HL-60/S4 (cell line): ENCODE measurements around the gene CLPX.
"Not testable (repeated sequence)": the region's sequence is repeated elsewhere in the genome, so short reads cannot be mapped to it uniquely, and the experiment has no call there.

Experiments
- in situ Hi-C: fragments of 300-500 bp; cut with MboI; formaldehyde crosslinking; loops from 2 replicates; pipeline ENCODE4 v1.14.3; 2022; ENCODE audit warnings: low sequenced_read_pairs

The CLPX gene

DNA sequence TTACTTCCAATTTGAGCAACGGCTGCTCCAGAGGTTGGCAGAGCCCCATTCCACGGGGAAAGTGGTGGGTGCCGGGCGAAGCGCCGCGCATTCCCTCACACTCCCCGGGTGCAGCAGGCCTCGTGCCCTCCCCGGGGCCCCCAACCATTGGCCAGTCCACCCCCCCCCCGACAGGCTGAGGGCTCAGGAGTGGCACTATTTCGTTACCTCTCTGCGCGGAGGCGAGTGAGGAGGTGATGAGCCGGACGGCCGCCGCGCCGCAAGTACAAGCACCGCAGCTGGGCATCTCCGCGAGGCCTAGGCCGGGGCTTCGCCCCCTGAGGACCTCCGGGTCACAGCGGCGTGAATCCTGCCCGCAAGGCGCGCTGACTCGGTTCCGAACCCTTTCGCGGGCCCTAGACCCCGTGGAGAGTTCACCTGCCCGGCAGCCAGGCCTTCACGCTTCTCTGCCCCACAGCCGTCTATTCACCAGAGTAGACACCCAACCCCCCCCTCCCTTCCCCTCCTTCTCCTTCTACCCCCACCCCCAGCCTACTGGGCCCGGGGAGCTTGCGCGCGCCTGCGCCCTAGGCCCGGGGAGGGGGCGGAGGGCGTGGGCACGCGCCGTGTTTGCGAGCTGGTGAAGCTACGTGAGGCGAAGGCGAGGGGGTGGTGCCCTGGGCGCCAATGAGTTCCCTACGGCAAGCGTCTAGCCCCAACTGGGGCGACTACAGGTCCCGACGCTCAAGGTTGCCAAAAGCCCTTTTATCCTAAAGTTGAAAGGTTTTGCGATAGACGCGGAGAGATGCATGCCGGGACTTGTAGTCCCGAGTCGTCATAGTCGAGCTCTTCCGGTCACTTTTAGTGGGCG lies at the start of gene CLPX:
Gene CLPX (minus strand): TSS at position 475 of the 850 bp plus-strand sequence. CDS start 189 bp downstream, at position 286.
- in situ Hi-C loops, result loop anchor here (10.0 kb wide), 1 partner anchor 110 kb away; the partner anchor contains the start of gene RNU5A-1

DNA sequence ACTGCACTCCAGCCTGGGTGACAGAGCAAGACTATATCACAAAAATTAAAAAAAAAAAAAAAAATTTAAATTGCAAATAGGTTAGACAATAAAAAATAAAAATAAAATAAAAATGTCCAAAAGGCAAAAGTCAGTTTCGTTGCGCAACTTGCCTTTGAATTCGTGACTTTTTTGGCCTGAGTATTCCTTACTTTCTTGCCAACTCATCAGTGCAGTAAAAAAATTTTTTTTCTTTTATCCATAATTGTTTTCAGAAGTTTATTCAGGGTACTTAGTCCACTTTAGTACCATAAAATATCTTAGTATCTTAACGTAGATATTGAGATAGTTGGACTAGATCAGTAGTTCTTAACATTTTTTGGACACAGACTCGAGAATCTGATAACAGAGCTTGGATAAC lies 48.6 kb upstream of the CLPX start:
- in situ Hi-C loops, result no loop called here

DNA sequence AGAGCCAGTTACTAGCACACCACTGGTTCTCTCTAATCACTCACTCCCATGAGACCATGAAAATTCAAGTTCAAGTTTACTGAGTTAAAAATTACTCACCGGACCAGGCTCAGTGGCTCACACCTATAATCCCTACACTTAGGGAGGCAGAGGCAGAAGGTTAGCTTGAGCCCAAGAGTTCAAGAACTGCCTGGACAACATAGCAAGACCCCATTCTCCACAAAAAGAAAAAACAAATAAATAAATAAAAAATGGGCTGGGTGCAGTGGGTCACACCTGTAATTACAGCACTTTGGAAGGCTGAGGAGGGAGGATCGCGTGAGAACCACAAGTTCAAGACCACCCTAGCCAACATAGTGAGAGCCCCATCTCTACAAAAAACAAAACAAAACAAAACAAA lies 47.4 kb upstream of the CLPX start:
- in situ Hi-C loops, result no loop called here

DNA sequence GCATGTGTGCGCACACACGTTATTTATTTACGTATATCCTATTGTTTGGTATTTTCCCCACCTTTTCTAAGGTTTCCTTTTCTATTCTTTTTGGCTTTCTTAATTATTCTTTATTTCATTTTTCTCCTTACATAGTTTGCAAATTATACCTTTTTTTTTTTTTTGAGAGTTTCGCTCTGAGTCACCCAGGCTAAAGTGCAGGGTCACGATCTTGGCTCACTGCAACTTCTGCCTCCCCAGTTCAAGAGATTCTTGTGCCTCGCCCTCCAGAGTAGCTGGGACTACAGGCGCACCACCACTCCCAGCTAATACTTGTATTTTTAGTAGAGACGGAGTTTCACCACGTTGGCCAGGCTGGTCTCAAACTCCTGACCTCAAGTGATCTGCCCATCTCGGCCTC lies 46.2 kb upstream of the CLPX start:
- in situ Hi-C loops, result no loop called here

DNA sequence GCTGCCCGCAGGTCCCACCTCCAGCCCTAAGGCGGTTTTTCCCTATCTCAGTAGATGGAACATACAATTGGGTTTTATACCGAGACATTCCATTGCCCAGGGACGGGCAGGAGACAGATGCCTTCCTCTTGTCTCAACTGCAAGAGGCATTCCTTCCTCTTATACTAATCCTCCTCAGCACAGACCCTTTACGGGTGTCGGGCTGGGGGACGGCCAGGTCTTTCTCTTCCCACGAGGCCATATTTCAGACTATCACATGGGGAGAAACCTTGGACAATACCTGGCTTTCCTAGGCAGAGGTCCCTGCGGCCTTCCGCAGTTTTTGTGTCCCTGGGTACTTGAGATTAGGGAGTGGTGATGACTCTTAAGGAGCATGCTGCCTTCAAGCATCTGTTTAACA lies 41.8 kb upstream of the CLPX start:
- in situ Hi-C loops, result not testable (repeated sequence)

DNA sequence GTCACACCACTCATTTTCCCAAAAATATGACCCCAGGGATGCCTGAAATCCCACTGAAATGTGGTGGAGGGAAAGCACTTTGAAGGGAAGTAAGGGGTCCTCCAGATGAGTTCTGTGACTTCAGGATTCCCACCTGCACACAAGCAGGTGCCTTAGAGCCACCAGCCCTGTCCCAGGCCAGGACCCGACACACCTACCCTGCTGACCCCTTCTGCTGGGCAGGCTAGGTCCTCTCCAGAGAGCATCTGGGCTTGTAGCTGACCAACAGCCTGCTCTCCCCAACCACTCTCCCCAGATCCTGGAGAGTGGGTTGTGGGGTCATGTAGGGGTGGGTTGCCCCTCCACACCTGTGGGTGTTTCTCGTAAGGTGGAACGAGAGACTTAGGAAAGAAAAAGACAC lies 41.1 kb upstream of the CLPX start:
- in situ Hi-C loops, result no loop called here

DNA sequence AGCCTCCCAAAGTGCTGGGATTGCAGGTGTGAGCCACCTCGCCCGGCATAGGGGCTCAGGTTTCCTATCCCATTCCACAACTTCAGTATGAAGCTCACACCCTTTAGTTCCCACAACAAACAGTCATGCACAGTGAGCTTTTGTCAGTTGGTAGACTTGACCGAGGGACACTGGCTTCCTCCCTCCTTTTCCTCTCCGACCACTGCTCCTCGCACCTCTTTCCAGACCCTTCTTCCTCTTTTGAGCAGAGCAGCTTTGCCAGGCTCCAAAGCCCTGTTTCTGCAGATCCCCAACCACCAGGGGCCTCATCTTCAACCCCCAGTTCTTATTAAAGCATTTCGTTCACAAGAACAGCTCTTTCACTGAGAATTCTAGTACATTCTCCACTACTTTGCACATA lies 38.9 kb upstream of the CLPX start:
- in situ Hi-C loops, result no loop called here

DNA sequence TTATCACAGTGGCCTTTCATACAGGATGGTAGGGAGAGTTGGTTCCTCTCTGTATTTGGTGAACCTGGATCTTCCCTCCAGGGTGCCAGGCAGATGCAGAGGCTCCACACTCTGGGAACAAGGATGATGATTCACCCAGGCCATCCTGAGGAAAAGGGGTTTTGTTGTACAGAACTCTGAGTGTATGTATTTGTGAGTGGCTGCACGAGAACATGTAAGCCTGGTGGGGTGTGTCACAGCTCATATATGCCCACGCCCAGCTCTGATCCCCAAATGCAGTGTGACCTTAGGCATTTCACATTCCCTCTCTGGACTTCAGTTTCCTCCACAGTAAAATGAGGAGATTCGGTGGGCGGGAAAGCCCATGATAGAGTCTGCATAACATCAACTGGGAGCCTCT lies 37.7 kb upstream of the CLPX start:
- in situ Hi-C loops, result no loop called here

DNA sequence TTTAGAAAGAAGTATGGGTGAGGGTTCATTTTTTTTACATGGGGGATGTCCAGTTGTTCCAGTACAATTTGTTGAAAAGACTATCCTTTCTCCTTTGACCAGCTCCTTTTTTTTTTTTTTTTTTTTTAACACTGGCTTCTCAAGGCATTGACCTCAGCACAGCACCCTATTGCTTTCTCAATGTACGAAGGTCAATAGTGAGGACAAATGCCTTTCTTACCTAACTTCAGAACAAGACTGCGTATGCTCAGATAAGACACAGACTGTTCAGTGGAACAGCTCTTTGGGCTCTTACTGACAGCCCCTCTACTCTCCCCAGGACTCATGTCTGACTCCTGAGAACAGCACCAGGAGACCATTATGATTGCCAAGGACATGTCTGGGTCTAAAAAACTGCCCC lies 36.6 kb upstream of the CLPX start:
- in situ Hi-C loops, result no loop called here

DNA sequence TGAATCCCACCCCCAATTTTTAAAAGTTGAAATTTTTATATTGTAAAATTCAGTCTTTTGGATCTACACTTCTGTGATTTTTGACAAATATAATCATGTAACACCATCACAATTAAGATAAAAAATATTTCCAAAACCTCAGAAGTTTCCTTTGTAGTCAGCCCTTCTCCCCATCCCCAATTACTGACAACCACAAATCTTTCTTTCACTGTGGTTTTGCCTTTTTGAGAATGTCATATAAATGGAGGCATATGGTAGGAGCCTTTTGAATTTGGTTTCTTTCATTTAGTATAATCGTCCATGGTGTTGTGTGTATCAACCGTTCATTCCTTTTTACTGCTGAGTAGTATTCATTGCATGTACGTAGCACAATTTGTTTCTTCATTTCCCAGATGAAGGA lies 34.0 kb upstream of the CLPX start:
- in situ Hi-C loops, result no loop called here

DNA sequence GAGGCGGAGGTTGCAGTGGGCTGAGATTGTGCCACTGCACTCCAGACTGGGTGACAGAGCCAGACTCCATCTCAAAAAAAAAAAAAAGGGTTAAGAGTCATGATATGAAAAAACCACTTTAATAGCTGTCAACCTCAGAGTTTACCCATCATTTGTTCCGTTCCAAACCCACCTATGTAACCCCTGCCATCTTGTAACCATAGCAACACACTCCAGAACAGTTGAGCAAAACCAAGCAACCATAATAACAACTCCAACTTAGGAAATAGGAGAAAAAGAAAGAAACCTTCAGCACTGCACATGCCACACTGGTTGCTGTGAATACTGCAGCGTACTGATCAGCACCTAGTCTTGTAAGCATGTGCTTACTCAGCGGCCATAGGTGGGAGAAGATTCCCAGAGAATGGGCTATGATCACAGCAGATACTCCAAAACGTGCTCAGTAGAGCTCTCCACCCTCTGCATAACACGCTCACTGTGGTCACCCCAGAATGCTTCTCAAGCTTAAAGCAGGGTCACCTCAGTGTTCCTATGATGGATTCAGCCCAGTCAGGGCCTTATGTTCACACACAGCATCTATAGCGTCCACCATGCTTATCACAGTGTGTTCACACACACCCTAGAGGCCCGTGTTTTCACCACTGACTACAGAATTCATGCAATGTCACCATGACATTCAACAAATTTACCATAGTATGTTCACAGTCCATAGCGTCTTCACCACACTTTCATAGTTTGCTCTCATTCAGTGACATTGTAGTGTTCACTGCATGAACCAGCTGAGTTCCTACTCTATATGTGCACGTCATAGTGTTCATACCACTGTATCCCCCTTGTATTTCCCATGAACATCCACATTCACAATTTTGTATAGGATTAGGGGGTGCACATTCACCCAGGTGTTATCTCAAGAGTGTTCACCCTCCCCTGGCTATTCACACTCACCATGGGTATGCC lies 32.7 kb upstream of the CLPX start:
- in situ Hi-C loops, result no loop called here

DNA sequence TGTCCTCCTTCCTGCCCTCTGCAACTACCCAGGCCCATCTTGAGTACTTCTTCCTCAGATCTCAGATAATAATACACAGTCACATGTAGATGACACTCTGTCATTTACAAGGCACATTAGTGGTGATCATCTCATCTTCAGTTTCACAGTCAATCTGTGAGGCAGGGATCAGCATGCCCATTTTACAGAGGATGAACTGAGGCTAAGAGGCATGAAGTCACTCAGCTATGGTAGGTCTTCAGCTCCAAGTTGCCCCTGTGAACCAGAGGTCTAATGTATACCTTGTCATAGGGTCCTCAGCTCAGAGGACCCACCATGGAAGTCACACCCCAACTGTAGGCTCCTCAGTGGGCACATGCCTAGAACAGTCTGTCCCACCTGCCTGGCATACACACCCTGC lies 30.4 kb upstream of the CLPX start:
- in situ Hi-C loops, result no loop called here

DNA sequence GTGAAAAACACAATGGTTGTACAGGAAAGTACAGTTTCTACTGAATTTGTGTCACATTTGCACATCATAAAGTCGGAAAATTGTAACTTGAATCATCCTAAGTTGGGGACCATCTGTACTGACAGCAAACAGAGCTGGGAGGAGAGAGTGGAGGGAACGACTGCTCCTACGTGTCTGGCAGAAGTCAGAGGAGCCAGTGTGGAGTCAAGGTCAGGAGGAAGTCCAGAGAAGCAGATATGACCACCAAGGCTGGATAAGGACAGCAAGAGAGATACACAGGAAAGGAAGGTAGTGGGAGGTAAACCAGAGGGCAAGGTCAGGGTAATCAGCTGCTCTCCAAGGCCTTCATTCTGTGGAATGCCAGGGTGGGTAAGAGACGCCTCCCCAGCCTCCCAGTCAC lies 28.9 kb upstream of the CLPX start:
- in situ Hi-C loops, result no loop called here

DNA sequence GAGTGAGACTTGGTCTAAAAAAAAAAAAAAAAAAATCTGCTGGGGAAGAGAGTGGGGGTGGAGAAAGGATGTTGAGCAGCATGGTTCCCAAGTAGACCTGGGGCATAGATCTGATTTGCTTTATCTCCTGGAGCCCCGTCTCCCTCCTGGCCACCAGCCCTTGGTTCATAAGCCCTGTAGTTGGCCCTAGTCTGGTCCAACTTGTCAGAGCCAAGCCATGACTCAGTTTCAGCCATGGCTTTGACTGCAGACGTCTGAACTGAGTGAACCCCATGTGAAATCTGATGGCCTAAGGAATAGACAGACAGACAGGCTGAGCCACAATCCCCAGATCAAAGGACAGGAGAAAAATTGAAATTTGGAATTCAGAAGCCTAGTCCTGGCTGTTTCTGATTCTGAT lies 28.1 kb upstream of the CLPX start:
- in situ Hi-C loops, result no loop called here

DNA sequence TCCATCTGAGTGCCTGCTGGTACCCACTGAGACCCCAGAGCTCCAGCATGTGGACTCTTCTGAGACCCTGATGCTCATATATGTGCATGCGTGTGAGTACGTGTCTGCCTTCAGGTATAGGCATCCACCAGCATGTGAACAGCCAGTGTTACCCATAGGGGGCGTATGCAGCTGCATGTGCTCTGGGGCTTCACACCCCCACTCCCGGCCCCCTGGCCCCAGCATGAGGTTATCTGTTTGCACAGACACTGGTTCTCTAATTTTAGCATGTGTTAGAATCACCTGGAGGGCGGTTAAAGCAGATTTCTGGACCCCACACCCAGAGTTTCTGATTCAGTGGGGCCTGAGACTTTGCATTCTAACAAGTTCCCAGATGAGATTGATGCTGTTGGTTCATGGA lies 27.0 kb upstream of the CLPX start:
- in situ Hi-C loops, result no loop called here

DNA sequence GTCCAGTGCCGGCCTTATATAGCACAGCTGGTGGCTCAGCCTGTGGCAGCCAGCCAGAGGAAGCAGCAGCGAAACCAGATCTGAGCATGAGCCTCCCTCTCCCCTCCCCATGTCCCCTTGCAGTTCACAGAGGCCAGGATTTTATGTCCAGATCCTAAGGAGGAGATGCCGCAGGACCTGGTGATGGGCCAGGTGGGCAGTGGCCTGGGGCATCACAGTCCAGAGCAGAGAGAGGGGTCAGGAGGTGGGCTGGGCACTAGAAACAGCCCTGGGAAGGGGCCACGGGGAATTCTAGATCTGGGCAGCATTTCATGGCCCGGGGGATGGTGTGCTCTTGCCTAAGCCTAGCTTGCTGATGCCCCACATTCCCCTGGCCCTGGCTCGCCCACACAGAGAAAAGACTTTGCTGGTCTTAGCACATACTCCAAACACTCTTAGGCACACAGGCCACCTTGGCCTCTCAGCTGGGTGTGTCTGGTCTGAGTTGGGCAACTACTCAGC lies 26.4 kb upstream of the CLPX start:
- in situ Hi-C loops, result no loop called here

DNA sequence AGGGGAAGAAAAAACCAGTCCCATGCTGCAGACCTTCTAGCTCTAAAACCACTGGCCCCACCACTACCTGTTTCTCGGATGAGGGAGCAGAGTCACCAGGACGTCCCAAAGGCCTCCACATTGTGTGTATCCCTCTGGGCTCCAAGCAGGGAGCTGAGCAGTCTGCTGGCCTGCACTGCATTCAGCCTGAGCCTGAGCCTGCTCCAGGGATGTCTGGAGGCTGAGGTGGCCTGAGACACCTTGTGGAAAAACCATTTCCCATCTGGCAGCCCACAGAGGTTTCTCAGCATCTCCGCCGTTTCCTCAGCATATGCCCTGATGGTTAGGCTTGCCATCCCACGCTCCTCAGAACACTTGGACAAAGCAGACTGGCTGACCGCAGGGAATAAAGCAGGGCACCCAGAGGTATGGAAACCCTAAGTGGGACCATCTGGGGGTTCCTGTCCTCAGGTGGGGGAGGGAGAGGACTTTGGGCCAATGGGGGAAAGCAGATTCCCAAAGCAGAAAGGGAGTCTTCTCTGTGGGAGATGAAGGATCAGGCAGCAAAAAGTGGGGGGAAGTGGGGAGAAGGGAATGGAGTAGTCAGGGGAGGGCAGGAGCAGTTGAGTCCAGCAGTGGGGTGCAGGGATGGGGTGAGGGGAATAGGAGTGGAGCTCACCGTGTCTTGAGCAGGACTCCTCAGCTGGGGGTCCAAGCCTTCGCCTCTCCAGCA lies 25.8 kb upstream of the CLPX start, which contains the start of gene CILP:
Gene CILP (minus strand): TSS at position 704 of the 712 bp plus-strand sequence. CDS start 1,718 bp downstream, outside the sequence.
- in situ Hi-C loops, result no loop called here

DNA sequence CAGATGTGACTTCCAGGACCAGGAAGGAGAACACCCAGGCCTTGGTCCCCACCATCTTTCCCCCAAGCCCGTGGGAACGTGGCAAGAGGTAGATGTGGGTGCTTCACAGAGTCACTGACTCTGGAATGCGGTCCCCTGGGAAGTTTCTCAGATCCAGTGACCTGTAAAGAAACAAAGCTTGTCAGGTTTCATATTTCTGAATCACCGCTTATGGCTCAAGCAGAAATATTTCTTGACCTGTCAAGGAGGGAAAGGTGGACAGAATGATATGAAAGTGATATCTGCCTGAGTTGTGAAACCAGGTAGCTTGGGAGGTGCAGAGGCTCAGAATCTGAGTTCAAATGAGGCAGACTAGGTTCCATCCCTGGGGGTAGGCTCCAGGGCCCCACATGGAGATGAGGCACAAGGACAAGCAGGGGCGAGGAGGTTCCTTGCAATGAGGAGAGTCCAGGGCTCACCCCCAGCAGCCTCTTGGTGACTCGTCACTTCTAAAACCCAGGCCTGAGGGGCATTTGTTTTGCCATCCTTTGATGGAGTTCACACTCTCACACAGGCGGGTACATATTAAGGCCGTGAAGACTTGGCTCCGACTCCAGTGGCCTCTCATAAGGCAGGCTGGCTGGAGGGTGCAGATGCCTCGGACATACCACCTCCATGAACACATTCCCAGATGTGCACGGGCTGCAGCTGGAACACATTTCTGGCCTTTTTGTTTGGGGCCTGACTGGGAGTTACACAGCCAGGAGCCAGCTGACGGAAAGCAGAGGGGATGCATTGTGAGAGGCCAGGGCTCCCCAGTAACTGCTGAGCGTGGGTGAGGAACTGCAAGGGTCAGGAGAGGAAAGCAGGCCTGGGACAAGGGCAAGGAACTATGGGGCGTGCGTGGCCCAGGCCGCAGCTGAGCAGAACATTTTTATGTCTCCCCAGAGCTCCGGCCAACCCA lies 24.8 kb upstream of the CLPX start:
- in situ Hi-C loops, result no loop called here

DNA sequence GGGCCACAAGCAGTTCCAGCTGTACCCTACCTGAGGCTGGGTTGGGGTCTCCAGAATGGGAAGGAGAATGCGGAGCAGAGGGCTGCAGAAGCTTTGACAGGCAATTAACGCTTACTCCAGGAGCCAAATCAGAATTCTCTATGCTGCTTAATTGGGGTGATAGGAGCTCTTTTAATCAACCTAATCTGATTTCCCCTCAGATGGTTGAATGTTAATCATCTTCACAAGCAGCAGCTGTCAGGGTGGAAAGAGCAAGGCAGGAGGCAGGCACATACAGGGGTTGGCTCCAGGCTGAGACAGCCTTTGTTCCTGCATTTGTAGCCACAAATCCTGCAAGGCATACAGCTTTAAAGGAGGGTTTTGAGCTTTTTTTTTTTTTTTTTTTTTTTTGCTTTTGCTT lies 23.5 kb upstream of the CLPX start:
- in situ Hi-C loops, result no loop called here
